Measurements from ENCODE around the gene SIGLEC9. TPM values are rescaled to one million over a fixed set of nuclear protein-coding genes. Genes with fewer than 3 reads are reported as not detected.

Gene SIGLEC9
- total RNA-seq, 1 experiment from 2014 or later, result not detected

DNA sequence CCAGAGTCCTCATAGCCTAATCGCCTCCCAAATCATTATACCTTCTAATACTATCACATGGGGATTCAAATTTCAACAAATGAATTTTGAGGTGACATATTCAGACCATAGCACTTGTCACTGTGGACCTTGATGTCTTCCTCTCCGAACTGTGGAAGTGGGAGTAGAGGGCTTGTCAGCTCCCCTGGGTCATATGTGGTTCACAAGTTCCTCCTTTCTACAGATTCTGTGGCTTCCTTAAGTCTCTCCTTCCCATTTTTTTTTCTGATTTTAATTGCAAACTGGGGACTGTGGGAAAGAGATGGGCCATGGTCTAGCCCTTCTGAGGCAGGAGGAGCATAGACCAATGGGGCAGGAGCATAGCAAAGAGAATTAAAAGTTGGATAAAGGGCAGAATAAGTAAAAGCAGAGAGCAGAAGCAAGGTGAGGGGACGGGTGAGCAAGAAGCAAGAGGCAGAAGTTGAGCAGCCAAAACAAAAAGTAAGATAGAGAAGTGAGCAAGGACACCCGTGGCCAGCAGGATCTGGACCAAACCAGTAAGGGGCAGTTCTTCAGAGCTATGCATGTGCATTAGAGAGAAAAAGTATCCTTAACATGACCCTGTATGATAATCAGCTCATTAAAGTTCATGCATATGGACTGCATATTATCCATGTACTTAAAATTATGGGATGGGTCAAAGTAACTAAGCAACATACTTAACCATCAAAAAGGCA is 14.8 kb downstream of the SIGLEC9 start:
- no peaks in the 10 kb centered on the region for H3K9me2 ChIP-seq (ENCODE audit: insufficient read depth)
- no peaks in the 10 kb centered on the region for H3K36me3 ChIP-seq (ENCODE audit: control insufficient read depth in 1 of 2, insufficient read depth in 2 of 2, low read length in 2 of 2)
- H3K79me2 ChIP-seq (ENCODE audit: insufficient read depth, low read length), result no peaks in the 10 kb centered on the region
- ChIA-PET RAD21 (ENCODE audit: low non-redundant PET in 1 of 2, low total read pairs in 2 of 2, uncharacterized antibody in 2 of 2, unreplicated experiment in 2 of 2) (no interaction called here), POLR2A (no interaction called here), CTCF (no interaction called here)
- intact Hi-C loops (cut with micrococcal nuclease), result no loop called here
- no peaks in the 10 kb centered on the region for H3K4me1 ChIP-seq (ENCODE audit: control insufficient read depth in 1 of 2, insufficient read depth in 2 of 2, low read length in 2 of 2)
- no peak overlapping the region for H3K4me3 ChIP-seq (replicated peaks in 1 of 2; ENCODE audit: low read depth in 1 of 2, low read length in 2 of 2)
- ATAC-seq (no peak), DNase-seq (ENCODE audit: low read depth, low spot score) (no peak)
- H3K27me3 ChIP-seq (ENCODE audit: insufficient read depth, low read length), result peaks cover 4% of the 10 kb centered on the region; the same call in 1 of the 2 replicates
- H3K4me2 ChIP-seq (ENCODE audit: low read length), result no peak overlapping the region
- no peaks in the 10 kb centered on the region for H3K9me3 ChIP-seq (ENCODE audit: control insufficient read depth in 1 of 2, insufficient read depth in 1 of 2, low read depth in 1 of 2, low read length in 2 of 2)
- H3K27ac ChIP-seq (ENCODE audit: low read depth, low read length), result no peak overlapping the region
- H2AFZ ChIP-seq (ENCODE audit: low read depth, low read length, poor library complexity, severe bottlenecking), result no peak overlapping the region
- no peaks in the 10 kb centered on the region for H4K20me1 ChIP-seq (ENCODE audit: insufficient read depth)
- TF ChIP-seq ZNF274 (IDR thresholded peaks at IDR 0.05; ENCODE audit: low read depth, low read length) (no peak), POLR2A (IDR thresholded peaks at IDR 0.05; ENCODE audit: borderline replicate concordance, extremely low read depth, insufficient read depth, insufficient read length) (no peak), YY1 (IDR thresholded peaks at IDR 0.05; ENCODE audit: extremely low read depth, insufficient replicate concordance, low read depth, low read length) (no peak), ELF1 (IDR thresholded peaks at IDR 0.05; ENCODE audit: borderline replicate concordance, low read depth) (no peak), RAD21 (IDR thresholded peaks at IDR 0.05; ENCODE audit: low read depth) (no peak), POLR2AphosphoS5 (IDR thresholded peaks at IDR 0.05; ENCODE audit: low read depth, low read length) (no peak)
- TF ChIP-seq, protein P1, sequence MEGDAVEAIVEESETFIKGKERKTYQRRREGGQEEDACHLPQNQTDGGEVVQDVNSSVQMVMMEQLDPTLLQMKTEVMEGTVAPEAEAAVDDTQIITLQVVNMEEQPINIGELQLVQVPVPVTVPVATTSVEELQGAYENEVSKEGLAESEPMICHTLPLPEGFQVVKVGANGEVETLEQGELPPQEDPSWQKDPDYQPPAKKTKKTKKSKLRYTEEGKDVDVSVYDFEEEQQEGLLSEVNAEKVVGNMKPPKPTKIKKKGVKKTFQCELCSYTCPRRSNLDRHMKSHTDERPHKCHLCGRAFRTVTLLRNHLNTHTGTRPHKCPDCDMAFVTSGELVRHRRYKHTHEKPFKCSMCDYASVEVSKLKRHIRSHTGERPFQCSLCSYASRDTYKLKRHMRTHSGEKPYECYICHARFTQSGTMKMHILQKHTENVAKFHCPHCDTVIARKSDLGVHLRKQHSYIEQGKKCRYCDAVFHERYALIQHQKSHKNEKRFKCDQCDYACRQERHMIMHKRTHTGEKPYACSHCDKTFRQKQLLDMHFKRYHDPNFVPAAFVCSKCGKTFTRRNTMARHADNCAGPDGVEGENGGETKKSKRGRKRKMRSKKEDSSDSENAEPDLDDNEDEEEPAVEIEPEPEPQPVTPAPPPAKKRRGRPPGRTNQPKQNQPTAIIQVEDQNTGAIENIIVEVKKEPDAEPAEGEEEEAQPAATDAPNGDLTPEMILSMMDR (IDR thresholded peaks at IDR 0.05 in 2 of 3, conservative IDR thresholded peaks at IDR 0.05 in 1 of 3; ENCODE audit: borderline replicate concordance in 1 of 3, insufficient read depth in 1 of 3, low read depth in 2 of 3, low read length in 2 of 3), result no peak
- no TSS peak for BruUV-seq (replicated peaks)
- H3K9ac ChIP-seq (ENCODE audit: low read length), result no peak overlapping the region

Data from HCT116 (cell line).